GM12878 (cell line): Measurements from ENCODE around the gene ATF7IP. TPM values are rescaled to one million over a fixed set of nuclear protein-coding genes. Genes with fewer than 3 reads are reported as not detected.

ENCODE experiments used
- ATAC-seq: fragments of 200-7000 bp; cut with Tn5 transposase; 3 replicates; pipeline ENCODE4 v1.9.1; 2020; ENCODE audit warnings: mild to moderate bottlenecking, moderate library complexity
- BruUV-seq: library from RNA; stranded (reverse); fragments of 400-500 nt; replicated peaks from 2 replicates; lab custom pipeline; 2021; lab: Mats Ljungman, UMichigan
- CTCF ChIA-PET: fragments of 300-600 bp; sonication (Branson Sonifier 250); formaldehyde crosslinking; extraction: SDS; loops from one replicate; lab custom pipeline; 2021; ENCODE audit warnings: inconsistent platforms; lab: Yijun Ruan, JAX
- POLR2A ChIA-PET: fragments of 350-600 bp; formaldehyde crosslinking; extraction: SDS; loops from one replicate; lab custom pipeline; 2021; ENCODE audit warnings: inconsistent platforms; lab: Charles Lee
- RAD21 ChIA-PET: fragments of 300-600 bp; sonication (Branson Sonifier 250); formaldehyde crosslinking; loops from one replicate; lab custom pipeline; 2023; ENCODE audit warnings: antibody characterized with exemption; ENCODE audit not compliant: unreplicated experiment; lab: Charles Lee
- SMC1A ChIA-PET: fragments of 300-600 bp; sonication (Branson Sonifier 250); formaldehyde crosslinking; loops from one replicate; lab custom pipeline; 2023; ENCODE audit not compliant: unreplicated experiment, uncharacterized antibody; lab: Charles Lee
- DNase-seq: peaks from one replicate; pipeline ENCODE4 v3.0.0-alpha.2; 2011; ENCODE audit warnings: low read depth, low spot score
- FAIRE-seq: peaks from 3 replicates; lab custom pipeline; 2011; peaks lifted over from hg19 to GRCh38; lab: Jason Lieb, UNC
- H2AFZ ChIP-seq: 2 replicates; pipeline ENCODE4 v1.6.0; 2011; ENCODE audit warnings: low read depth, low read length, control low read depth; ENCODE audit not compliant: control insufficient read depth
- H3K27ac ChIP-seq: 2 replicates; pipeline ENCODE4 v1.5.1; 2011; ENCODE audit warnings: control low read depth; ENCODE audit not compliant: control insufficient read depth, insufficient read depth
- H3K27me3 ChIP-seq, 2 experiments: replicated peaks in 1 of 2; 2 replicates each; pipeline versions ENCODE4 v1.6.0 to v1.6.1; 2011; ENCODE audit warnings: low read length in 1 of 2; ENCODE audit not compliant: control insufficient read depth in 2 of 2, insufficient read depth in 2 of 2
- H3K36me3 ChIP-seq, 2 experiments: 2 replicates each; pipeline ENCODE4 v1.5.1; 2011; ENCODE audit warnings: low read length in 1 of 2; ENCODE audit not compliant: control insufficient read depth in 2 of 2, insufficient read depth in 2 of 2
- H3K4me1 ChIP-seq: 2 replicates; pipeline ENCODE4 v1.6.1; 2011; ENCODE audit warnings: mild to moderate bottlenecking, low read length, moderate library complexity, mixed read lengths; ENCODE audit not compliant: control insufficient read depth, insufficient read depth
- H3K4me2 ChIP-seq: 2 replicates; pipeline ENCODE4 v1.6.0; 2011; ENCODE audit warnings: control low read depth; ENCODE audit not compliant: control insufficient read depth, insufficient read depth
- H3K4me3 ChIP-seq: fragments of 200-600 bp; sonication (generic); 2 replicates; pipeline ENCODE4 v1.5.1; 2016
- H3K79me2 ChIP-seq: 2 replicates; pipeline ENCODE4 v1.6.0; 2011; ENCODE audit warnings: low read length; ENCODE audit not compliant: control insufficient read depth, insufficient read depth
- H3K9ac ChIP-seq: 2 replicates; pipeline ENCODE4 v1.8.0; 2011; ENCODE audit warnings: low read length, control low read depth, mixed read lengths; ENCODE audit not compliant: control insufficient read depth, insufficient read depth
- H3K9me3 ChIP-seq: replicated peaks from 3 replicates; pipeline ENCODE4 v1.5.1; 2011; ENCODE audit warnings: mild to moderate bottlenecking, low read length; ENCODE audit not compliant: control insufficient read depth, insufficient read depth
- H4K20me1 ChIP-seq: 2 replicates; pipeline ENCODE4 v1.6.0; 2011; ENCODE audit not compliant: control insufficient read depth, insufficient read depth
- BACH1 ChIP-seq: fragments of 450-650 bp; IDR thresholded peaks from 2 replicates; pipeline ENCODE4 v1.6.1; 2017; ENCODE audit warnings: mild to moderate bottlenecking, borderline replicate concordance
- E2F4 ChIP-seq: IDR thresholded peaks from 2 replicates; pipeline ENCODE4 v1.6.1; 2012; ENCODE audit warnings: low read depth, low read length, improper control_type of control experiment
- HDAC6 ChIP-seq: fragments of 200-600 bp; sonication (generic); IDR thresholded peaks from one replicate; pipeline ENCODE4 v1.8.0; 2017; ENCODE audit warnings: antibody characterized with exemption; ENCODE audit not compliant: unreplicated experiment
- NFYA ChIP-seq: IDR thresholded peaks from 2 replicates; pipeline ENCODE4 v1.6.1; 2011; ENCODE audit warnings: low read depth, mild to moderate bottlenecking, low read length, improper control_type of control experiment, borderline replicate concordance
- RAD21 ChIP-seq: IDR thresholded peaks from 2 replicates; pipeline ENCODE4 v1.6.1; 2011; ENCODE audit warnings: mild to moderate bottlenecking, low read depth, low read length, moderate library complexity; ENCODE audit not compliant: insufficient read depth
- SKIL ChIP-seq: fragments of 450-650 bp; IDR thresholded peaks from 2 replicates; pipeline ENCODE4 v1.6.1; 2017; ENCODE audit warnings: mild to moderate bottlenecking, low read depth, inconsistent platforms; ENCODE audit not compliant: poor library complexity, severe bottlenecking
- WGBS: methylation state at CpG from one replicate; pipeline ENCODE4 v1.1.6; 2016; ENCODE audit warnings: low lambda C conversion rate; ENCODE audit not compliant: insufficient replicate concordance, insufficient coverage; ENCODE audit errors: missing lambda C conversion rate; 5-methylcytosine and 5-hydroxymethylcytosine counted together
- in situ Hi-C: fragments of 300-500 bp; cut with MboI; formaldehyde crosslinking; loops from 9 replicates; pipeline ENCODE4 v1.14.3; 2018; ENCODE audit warnings: mixed read lengths
- intact Hi-C: fragments of 100-400 bp; cut with micrococcal nuclease; formaldehyde crosslinking; loops from one replicate; pipeline ENCODE4 v1.14.2; 2022; ENCODE audit not compliant: unreplicated experiment
- polyA plus RNA-seq, 11 experiments: library from polyadenylated mRNA; depleted of rRNA in 4 of 11; unstranded in 6 of 11; stranded (reverse) in 5 of 11; fragments of >200 nt; fragmentation: Nextera tagmentation in 4 of 11; fragmentation: Illumina TruSeq in 1 of 11; extraction: Ambion mirVana in 4 of 11; extraction: Trizol in 1 of 11; gene quantifications; 1 replicate in 1 of 11; 2 replicates in 10 of 11; pipeline versions ENCODE4 v1.2.1 to v1.2.3, GENCODE V29; 2011 to 2016; ENCODE audit warnings: inconsistent platforms in 2 of 11, missing spikeins in 2 of 11, low read depth in 1 of 11
- total RNA-seq, 4 experiments: library from RNA; depleted of rRNA in 3 of 4; stranded (reverse); fragments of >200 nt in 3 of 4; fragmentation: Illumina TruSeq in 1 of 4; extraction: Trizol in 1 of 4; gene quantifications; 2 replicates each; pipeline versions ENCODE4 v1.2.1 to v1.2.3, GENCODE V29; 2013 to 2021
- TF ChIP-seq, protein P1 (sequence below): fragments of 450-650 bp; formaldehyde crosslinking; IDR thresholded peaks from 2 replicates; pipeline ENCODE4 v1.5.0; 2022; ENCODE audit warnings: mild to moderate bottlenecking, missing genetic modification characterization

ATF7IP gene
- total and polyA plus RNA-seq, 10 of the 15 experiments (the other 5 are each of a cell fraction or from before 2014, with no cell fraction given) = 6.2 to 66.6 (median 29.3) TPM

- Histone ChIP-seq H3K36me3 (no peaks in the 10 kb centered on the region), H3K27ac (no peak overlapping the region), H3K4me2 (no peak overlapping the region), H3K79me2 (no peaks in the 10 kb centered on the region), H3K9ac (no peak overlapping the region), H3K4me3 (no peak overlapping the region), H3K27me3 (no peaks in the 10 kb centered on the region), H3K4me1 (no peaks in the 10 kb centered on the region), H3K9me3 (no peaks in the 10 kb centered on the region; the same call in 2 of the 3 replicates), H2AFZ (no peak overlapping the region), H4K20me1 (no peaks in the 10 kb centered on the region)
- intact Hi-C loops (loop anchor here (2.0 to 5.0 kb wide), 2 partner anchors 147 to 202 kb away; no protein-coding TSS in a partner anchor), in situ Hi-C loops (no loop called here)
- ChIA-PET POLR2A (no interaction called here), RAD21 (interaction anchor here (1.1 to 3.2 kb wide), 2 partner anchors 148 to 277 kb away, joined by 3 to 18 read pairs; no protein-coding TSS in a partner anchor), CTCF (interaction anchor here (1.7 to 2.6 kb wide), 4 partner anchors 104 to 277 kb away, joined by 4 to 7 read pairs (median 6); no protein-coding TSS in a partner anchor), SMC1A (interaction anchor here (0.7 to 1.8 kb wide), 5 partner anchors 18 to 277 kb away, joined by 3 to 6 read pairs (median 4); no protein-coding TSS in a partner anchor)
- FAIRE-seq = no peak
- no peak for TF ChIP-seq SKIL
- no peak for TF ChIP-seq RAD21
- ATAC-seq = no peak
- no peak for DNase-seq
- 90% methylated on average over 1 of the region's 1 CpG for WGBS
- BruUV-seq = no TSS peak
These were observed 149.5 kb downstream of the ATF7IP start for GRCh38 chr12:14514946-14515345.

GRCh38 chr12:14521822-14522221, 156.3 kb downstream of the ATF7IP start:
- no peaks in the 10 kb centered on the region for H4K20me1 ChIP-seq
- CTCF ChIA-PET = no interaction called here
- TF ChIP-seq BACH1 (no peak), NFYA (no peak), HDAC6 (no peak), E2F4 (no peak)
- TF ChIP-seq, protein P1, sequence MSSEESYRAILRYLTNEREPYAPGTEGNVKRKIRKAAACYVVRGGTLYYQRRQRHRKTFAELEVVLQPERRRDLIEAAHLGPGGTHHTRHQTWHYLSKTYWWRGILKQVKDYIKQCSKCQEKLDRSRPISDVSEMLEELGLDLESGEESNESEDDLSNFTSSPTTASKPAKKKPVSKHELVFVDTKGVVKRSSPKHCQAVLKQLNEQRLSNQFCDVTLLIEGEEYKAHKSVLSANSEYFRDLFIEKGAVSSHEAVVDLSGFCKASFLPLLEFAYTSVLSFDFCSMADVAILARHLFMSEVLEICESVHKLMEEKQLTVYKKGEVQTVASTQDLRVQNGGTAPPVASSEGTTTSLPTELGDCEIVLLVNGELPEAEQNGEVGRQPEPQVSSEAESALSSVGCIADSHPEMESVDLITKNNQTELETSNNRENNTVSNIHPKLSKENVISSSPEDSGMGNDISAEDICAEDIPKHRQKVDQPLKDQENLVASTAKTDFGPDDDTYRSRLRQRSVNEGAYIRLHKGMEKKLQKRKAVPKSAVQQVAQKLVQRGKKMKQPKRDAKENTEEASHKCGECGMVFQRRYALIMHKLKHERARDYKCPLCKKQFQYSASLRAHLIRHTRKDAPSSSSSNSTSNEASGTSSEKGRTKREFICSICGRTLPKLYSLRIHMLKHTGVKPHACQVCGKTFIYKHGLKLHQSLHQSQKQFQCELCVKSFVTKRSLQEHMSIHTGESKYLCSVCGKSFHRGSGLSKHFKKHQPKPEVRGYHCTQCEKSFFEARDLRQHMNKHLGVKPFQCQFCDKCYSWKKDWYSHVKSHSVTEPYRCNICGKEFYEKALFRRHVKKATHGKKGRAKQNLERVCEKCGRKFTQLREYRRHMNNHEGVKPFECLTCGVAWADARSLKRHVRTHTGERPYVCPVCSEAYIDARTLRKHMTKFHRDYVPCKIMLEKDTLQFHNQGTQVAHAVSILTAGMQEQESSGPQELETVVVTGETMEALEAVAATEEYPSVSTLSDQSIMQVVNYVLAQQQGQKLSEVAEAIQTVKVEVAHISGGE (CRISPR knock-in tag) = no peak

More at GRCh38 chr12:14521822-14522221, 156.3 kb downstream of the ATF7IP start:
- Histone ChIP-seq H3K9ac (no peak overlapping the region), H3K79me2 (no peaks in the 10 kb centered on the region), H3K27ac (no peak overlapping the region), H3K4me1 (no peaks in the 10 kb centered on the region), H3K4me2 (no peak overlapping the region), H2AFZ (no peak overlapping the region), H3K4me3 (no peak overlapping the region), H3K36me3 (no peaks in the 10 kb centered on the region), H3K27me3 (no peaks in the 10 kb centered on the region), H3K9me3 (peaks cover 3% of the 10 kb centered on the region; the same call in 1 of the 3 replicates)
- ChIA-PET RAD21 (no interaction called here), POLR2A (no interaction called here), SMC1A (interaction anchor here (1.1 kb wide), 1 partner anchor 106 kb away, joined by 3 read pairs; no protein-coding TSS in a partner anchor)
- in situ Hi-C loops = no loop called here
- intact Hi-C loops = no loop called here
- no peak for FAIRE-seq
- no TSS peak for BruUV-seq
- no peak for DNase-seq
- ATAC-seq = no peak
